GM15510 (cell line): ENCODE results near the gene GSTA2.

Experiments used
- POLR2A ChIP-seq: IDR thresholded peaks from 3 replicates; pipeline ENCODE4 v1.6.1; 2011; ENCODE audit warnings: borderline replicate concordance; ENCODE audit not compliant: insufficient read length; ENCODE audit errors: extremely low read depth

The GSTA2 gene

GRCh38 chr6:52724406-52725121 is 38.7 kb downstream of the GSTA2 start:
- no peak for TF ChIP-seq POLR2A

GRCh38 chr6:52724042-52724405 is 39.3 kb downstream of the GSTA2 start:
- no peak for TF ChIP-seq POLR2A

- no peak for TF ChIP-seq POLR2A
These were observed 43.0 kb downstream of the GSTA2 start for GRCh38 chr6:52720321-52720720.

- no peak for TF ChIP-seq POLR2A
These were observed 44.7 kb downstream of the GSTA2 start for GRCh38 chr6:52718550-52718949.

- no peak for TF ChIP-seq POLR2A
These were observed 51.1 kb downstream of the GSTA2 start for GRCh38 chr6:52712136-52712535.

GRCh38 chr6:52707963-52708680 is 55.2 kb downstream of the GSTA2 start:
- TF ChIP-seq POLR2A = no peak

GRCh38 chr6:52706001-52706400 is 57.3 kb downstream of the GSTA2 start:
- no peak for TF ChIP-seq POLR2A

- no peak for TF ChIP-seq POLR2A
These were observed 59.2 kb downstream of the GSTA2 start for GRCh38 chr6:52704060-52704459.
